Measurements from ENCODE around the gene ICAM3.

- TF ChIP-seq CTCF (IDR thresholded peaks at IDR 0.05; ENCODE audit: low read depth, low read length, poor library complexity, severe bottlenecking) (no peak), EZH2phosphoT487 (IDR thresholded peaks at IDR 0.05; ENCODE audit: borderline replicate concordance, low read length) (no peak)
These were observed 9.9 kb downstream of the ICAM3 start for GRCh38 chr19:10329555-10329954.
